Vagina (tissue), 2 donors: ENCODE results near the gene CCNK. TPM values are rescaled to one million over a fixed set of nuclear protein-coding genes. Genes with fewer than 3 reads are reported as not detected.

Experiments used
- DNase-seq, 2 donors: peaks; one replicate each; pipeline ENCODE4 v3.0.0-alpha.2; 2017; ENCODE audit errors: extremely low spot score in 2 of 2
- H3K27ac ChIP-seq: fragments of 200-600 bp; sonication (generic); one replicate; pipeline ENCODE4 v1.5.1; 2019
- H3K27me3 ChIP-seq: fragments of 200-600 bp; sonication (generic); one replicate; pipeline ENCODE4 v1.5.1; 2019
- H3K36me3 ChIP-seq, 2 donors: fragments of 200-600 bp; sonication (generic); one replicate each; pipeline ENCODE4 v1.5.1; 2017 to 2019
- H3K4me1 ChIP-seq: fragments of 200-600 bp; sonication (generic); one replicate; pipeline ENCODE4 v1.5.1; 2019
- H3K4me3 ChIP-seq, 2 donors: fragments of 200-600 bp; sonication (generic); 1 replicate in 1 of 2; 2 replicates in 1 of 2; pipeline ENCODE4 v1.5.1; 2016 to 2019
- H3K9me3 ChIP-seq: fragments of 200-600 bp; sonication (generic); one replicate; pipeline ENCODE4 v1.5.1; 2019
- POLR2A ChIP-seq, 2 donors: fragments of 450-650 bp; IDR thresholded peaks; one replicate each; pipeline ENCODE4 v1.6.1; 2017; ENCODE audit warnings: antibody characterized with exemption in 2 of 2, mild to moderate bottlenecking in 2 of 2, moderate library complexity in 2 of 2
- POLR2AphosphoS5 ChIP-seq, 2 donors: sonication (generic); formaldehyde crosslinking; IDR thresholded peaks; one replicate each; pipeline ENCODE4 v1.9.0; 2017; ENCODE audit warnings: antibody characterized with exemption in 2 of 2, mild to moderate bottlenecking in 2 of 2, low read depth in 1 of 2; ENCODE audit not compliant: insufficient read depth in 1 of 2
- intact Hi-C: fragments of 100-400 bp; cut with DNase I; formaldehyde crosslinking; loops from one replicate; pipeline ENCODE4 v1.15.1; 2023
- total RNA-seq: library from RNA; depleted of rRNA; stranded (reverse); fragments of >200 nt; gene quantifications from one replicate; pipeline ENCODE4 v1.2.3, GENCODE V29; 2016
- TF ChIP-seq, protein P1 (sequence below), 3 experiments: fragments of 450-650 bp in 2 of 3; fragments of 200-600 bp in 1 of 3; sonication (generic) in 1 of 3; IDR thresholded peaks; one replicate each; pipeline ENCODE4 v1.5.1; 2017 to 2019; ENCODE audit warnings: antibody characterized with exemption in 3 of 3, mild to moderate bottlenecking in 2 of 3, moderate library complexity in 2 of 3

Gene CCNK
- total RNA-seq, 1 donor from 2014 or later = 27.5 TPM

DNA sequence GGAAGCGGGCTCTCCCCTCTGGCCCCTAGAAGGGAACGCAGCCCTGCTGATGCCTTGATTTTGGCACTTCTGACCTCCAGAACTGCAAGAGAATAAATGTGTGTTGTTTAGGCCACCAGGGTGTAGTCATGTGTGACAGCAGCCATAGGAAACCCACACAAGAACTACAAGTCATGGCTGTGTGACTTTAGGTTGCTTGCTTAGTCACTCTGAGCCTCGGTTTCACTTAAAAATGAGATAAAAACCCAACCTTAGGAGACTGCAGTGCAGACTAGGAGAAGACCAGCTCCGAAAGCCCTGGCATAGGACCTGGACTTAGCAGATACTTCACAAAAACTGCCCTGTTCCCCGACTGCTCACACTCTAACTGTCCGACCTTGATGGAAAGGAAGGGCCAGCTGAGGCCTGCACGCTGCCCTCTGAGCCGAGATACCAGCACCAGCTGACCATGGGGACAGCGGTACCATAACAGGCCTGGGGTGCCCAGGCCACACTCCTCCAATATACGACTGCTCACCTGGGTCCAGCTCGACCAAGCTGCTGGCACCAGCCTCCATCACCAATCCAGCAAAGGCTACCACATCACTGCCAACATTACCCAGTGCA is 69.3 kb downstream of the CCNK start:
- no peak for DNase-seq
- intact Hi-C loops = no loop called here
- TF ChIP-seq POLR2AphosphoS5 (IDR thresholded peaks at IDR 0.05; ENCODE audit: insufficient read depth in 1 of 2, low read depth in 1 of 2) (no peak), POLR2A (IDR thresholded peaks at IDR 0.05) (no peak)
- TF ChIP-seq, protein P1, sequence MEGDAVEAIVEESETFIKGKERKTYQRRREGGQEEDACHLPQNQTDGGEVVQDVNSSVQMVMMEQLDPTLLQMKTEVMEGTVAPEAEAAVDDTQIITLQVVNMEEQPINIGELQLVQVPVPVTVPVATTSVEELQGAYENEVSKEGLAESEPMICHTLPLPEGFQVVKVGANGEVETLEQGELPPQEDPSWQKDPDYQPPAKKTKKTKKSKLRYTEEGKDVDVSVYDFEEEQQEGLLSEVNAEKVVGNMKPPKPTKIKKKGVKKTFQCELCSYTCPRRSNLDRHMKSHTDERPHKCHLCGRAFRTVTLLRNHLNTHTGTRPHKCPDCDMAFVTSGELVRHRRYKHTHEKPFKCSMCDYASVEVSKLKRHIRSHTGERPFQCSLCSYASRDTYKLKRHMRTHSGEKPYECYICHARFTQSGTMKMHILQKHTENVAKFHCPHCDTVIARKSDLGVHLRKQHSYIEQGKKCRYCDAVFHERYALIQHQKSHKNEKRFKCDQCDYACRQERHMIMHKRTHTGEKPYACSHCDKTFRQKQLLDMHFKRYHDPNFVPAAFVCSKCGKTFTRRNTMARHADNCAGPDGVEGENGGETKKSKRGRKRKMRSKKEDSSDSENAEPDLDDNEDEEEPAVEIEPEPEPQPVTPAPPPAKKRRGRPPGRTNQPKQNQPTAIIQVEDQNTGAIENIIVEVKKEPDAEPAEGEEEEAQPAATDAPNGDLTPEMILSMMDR (IDR thresholded peaks at IDR 0.05) = no peak
- no peaks in the 10 kb centered on the region for H3K36me3 ChIP-seq
- H3K27ac ChIP-seq = no peak overlapping the region
- no peaks in the 10 kb centered on the region for H3K27me3 ChIP-seq
- H3K4me1 ChIP-seq = peaks cover 12% of the 10 kb centered on the region
- H3K4me3 ChIP-seq = no peak overlapping the region
- H3K9me3 ChIP-seq = no peaks in the 10 kb centered on the region

DNA sequence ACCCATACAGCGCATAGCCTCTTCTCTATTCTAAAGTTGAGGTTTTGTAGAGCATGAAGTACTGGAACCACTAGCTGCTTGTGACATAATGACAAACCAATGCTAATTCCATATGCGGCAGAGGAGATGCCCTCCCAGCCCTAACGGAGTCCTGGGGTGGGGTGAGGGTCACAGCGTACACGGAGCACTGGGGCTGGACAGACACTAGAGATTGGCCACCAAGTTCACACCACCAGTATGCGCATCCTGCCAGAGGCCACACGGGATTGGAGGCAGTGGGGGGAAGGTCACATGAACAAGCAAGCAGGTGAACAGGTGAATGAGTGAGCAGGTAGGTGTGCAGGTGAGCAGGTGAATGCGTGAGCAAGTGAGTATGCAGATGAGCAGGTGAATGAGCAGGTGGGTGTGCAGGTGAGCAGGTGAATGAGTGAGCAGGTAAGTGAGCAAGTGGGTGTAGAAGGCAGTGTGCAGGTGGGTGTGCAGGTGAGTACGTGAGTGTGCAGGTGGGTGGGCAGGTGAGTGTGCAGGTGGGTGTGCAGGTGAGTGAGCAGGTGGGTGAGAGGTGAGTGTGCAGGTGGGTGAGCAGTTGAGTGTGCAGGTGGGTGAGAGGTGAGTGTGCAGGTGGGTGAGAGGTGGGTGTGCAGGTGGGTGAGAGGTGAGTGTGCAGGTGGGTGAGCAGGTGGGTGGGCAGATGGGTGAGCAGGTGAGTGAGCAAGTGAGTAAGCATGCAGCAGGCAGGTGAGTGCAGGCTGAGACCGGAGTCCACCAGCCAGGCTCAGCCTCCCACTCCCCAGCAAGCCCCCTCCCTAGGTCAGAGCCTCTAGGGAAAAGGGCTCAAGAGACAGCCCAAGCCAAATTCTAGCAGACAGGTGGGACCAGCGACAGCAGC is 70.1 kb downstream of the CCNK start:
- peaks cover 12% of the 10 kb centered on the region for H3K4me1 ChIP-seq
- intact Hi-C loops = no loop called here
- no peaks in the 10 kb centered on the region for H3K9me3 ChIP-seq
- no peak for DNase-seq
- H3K4me3 ChIP-seq = no peak overlapping the region
- no peak overlapping the region for H3K27ac ChIP-seq
- TF ChIP-seq POLR2A (IDR thresholded peaks at IDR 0.05) (no peak), POLR2AphosphoS5 (IDR thresholded peaks at IDR 0.05; ENCODE audit: insufficient read depth in 1 of 2, low read depth in 1 of 2) (no peak)
- TF ChIP-seq, protein P1 (IDR thresholded peaks at IDR 0.05) = no peak
- H3K36me3 ChIP-seq = no peaks in the 10 kb centered on the region
- H3K27me3 ChIP-seq = no peaks in the 10 kb centered on the region

DNA sequence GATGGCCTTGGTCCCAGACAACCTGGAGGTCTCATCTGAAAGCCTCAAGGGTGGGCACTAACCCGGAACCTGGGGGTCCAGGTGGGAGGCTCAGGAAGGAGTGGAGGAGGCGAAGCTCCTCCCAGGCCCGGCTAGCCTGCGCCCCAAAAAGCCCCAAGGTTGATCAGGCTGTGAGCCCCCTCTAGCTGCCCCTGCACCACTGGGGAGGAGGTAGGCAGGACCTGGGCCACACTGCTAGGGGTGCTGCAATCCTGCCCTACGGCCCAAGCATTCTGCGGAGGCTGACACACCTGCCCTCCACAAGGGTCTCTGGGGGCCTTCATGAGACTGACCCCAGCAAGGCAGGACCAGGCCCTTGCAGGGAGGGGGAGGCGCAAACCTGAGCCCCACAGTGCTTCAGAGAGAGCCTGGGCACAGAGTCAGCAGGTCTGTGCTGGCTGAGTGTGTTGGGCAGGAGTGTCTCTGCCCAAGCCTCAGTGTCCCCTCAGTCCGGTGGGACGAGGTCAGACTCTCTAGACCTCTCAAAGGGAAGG is 70.9 kb downstream of the CCNK start:
- Histone ChIP-seq H3K36me3 (no peaks in the 10 kb centered on the region), H3K4me1 (peaks cover 12% of the 10 kb centered on the region), H3K9me3 (no peaks in the 10 kb centered on the region), H3K27me3 (no peaks in the 10 kb centered on the region), H3K4me3 (no peak overlapping the region), H3K27ac (no peak overlapping the region)
- intact Hi-C loops = no loop called here
- DNase-seq = no peak
- TF ChIP-seq, protein P1 (IDR thresholded peaks at IDR 0.05) = no peak
- TF ChIP-seq POLR2AphosphoS5 (IDR thresholded peaks at IDR 0.05; ENCODE audit: insufficient read depth in 1 of 2, low read depth in 1 of 2) = no peak

DNA sequence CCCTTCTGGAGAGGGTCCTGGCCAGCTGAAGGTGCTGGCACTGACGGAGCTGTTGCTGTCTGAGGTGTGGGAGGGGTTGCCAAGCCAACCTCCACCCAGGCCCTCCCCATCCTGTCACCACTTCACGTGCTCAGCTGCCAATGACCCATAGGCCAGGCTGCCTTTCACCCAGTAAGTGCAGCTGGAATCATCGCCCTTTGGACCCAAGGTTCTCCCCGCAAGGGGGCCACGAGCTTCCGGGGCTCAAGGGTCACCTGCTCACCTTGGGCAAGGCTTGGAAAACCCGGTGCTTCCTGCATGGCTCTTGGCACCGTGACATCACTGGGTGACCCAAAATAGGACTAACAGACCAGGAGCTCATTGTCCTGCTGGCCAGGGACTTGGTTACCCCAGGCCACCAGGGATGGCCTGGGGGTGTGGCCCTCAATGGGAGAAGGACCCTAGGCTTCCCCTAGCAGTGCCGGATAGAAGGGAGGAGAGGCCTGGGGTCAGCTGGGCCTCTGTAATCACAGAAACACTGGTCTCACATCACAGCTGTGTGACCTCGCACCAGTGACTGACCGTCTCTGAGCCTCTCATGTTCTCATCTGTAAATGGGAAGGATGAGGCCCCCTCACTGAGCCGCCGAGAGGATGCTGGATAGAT is 71.5 kb downstream of the CCNK start:
- no peaks in the 10 kb centered on the region for H3K9me3 ChIP-seq
- H3K27ac ChIP-seq = no peak overlapping the region
- H3K4me1 ChIP-seq = peaks cover 12% of the 10 kb centered on the region
- no peaks in the 10 kb centered on the region for H3K27me3 ChIP-seq
- H3K36me3 ChIP-seq = no peaks in the 10 kb centered on the region
- no peak overlapping the region for H3K4me3 ChIP-seq
- intact Hi-C loops = no loop called here
- no peak for DNase-seq
- TF ChIP-seq, protein P1 (IDR thresholded peaks at IDR 0.05) = no peak
- no peak for TF ChIP-seq POLR2A (IDR thresholded peaks at IDR 0.05)
- no peak for TF ChIP-seq POLR2AphosphoS5 (IDR thresholded peaks at IDR 0.05; ENCODE audit: insufficient read depth in 1 of 2, low read depth in 1 of 2)
